Measurements from ENCODE around the gene VPS18. TPM values are rescaled to one million over a fixed set of nuclear protein-coding genes. Genes with fewer than 3 reads are reported as not detected.
A peak's percentile ranks its signal among the peaks of the same experiment; 100 is the strongest.

The VPS18 gene
- total RNA-seq, 1 donor from 2014 or later, result 8.0 TPM

DNA sequence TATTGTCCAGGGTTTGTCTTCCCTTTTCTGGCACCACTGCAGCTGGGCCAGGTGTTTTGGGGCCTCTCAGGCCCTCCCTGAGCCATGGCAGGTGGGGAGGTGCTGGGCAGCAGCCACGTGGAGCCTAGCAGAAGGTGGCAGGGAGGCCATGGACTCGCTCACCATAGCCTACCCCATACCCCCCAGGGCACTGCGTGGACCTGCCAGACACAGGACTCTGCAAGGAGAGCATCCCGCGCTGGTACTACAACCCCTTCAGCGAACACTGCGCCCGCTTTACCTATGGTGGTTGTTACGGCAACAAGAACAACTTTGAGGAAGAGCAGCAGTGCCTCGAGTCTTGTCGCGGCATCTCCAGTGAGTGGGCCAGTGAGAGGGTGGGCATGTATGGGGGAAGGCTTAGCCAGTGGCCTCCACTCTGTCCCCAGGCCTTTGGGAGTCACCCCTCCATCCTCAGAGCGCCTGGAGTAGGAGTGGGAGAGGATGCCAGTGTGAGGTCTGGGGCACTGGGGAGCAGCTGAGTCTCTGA lies 38.5 kb upstream of the VPS18 start:
- Mint-ChIP-seq H3K4me1 (peaks cover 27% of the 10 kb centered on the region), H3K4me3 (no peak overlapping the region), H3K27me3 (ENCODE audit: insufficient read depth, low read depth) (peaks cover 3% of the 10 kb centered on the region), H3K36me3 (no peaks in the 10 kb centered on the region), H3K9me3 (no peaks in the 10 kb centered on the region), H3K27ac (no peak overlapping the region)
- H3K79me2 ChIP-seq (ENCODE audit: low read depth), result no peaks in the 10 kb centered on the region
- H3F3A ChIP-seq (ENCODE audit: low read depth), result peaks cover 9% of the 10 kb centered on the region
- H3K4me2 ChIP-seq, result no peak overlapping the region
- H3K27ac ChIP-seq, result no peak overlapping the region
- no peak overlapping the region for H3K4me3 ChIP-seq
- no peak for TF ChIP-seq EZH2phosphoT487 (IDR thresholded peaks at IDR 0.05)
- no peak for TF ChIP-seq EZH2 (IDR thresholded peaks at IDR 0.05)
- TF ChIP-seq, protein P1, sequence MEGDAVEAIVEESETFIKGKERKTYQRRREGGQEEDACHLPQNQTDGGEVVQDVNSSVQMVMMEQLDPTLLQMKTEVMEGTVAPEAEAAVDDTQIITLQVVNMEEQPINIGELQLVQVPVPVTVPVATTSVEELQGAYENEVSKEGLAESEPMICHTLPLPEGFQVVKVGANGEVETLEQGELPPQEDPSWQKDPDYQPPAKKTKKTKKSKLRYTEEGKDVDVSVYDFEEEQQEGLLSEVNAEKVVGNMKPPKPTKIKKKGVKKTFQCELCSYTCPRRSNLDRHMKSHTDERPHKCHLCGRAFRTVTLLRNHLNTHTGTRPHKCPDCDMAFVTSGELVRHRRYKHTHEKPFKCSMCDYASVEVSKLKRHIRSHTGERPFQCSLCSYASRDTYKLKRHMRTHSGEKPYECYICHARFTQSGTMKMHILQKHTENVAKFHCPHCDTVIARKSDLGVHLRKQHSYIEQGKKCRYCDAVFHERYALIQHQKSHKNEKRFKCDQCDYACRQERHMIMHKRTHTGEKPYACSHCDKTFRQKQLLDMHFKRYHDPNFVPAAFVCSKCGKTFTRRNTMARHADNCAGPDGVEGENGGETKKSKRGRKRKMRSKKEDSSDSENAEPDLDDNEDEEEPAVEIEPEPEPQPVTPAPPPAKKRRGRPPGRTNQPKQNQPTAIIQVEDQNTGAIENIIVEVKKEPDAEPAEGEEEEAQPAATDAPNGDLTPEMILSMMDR (IDR thresholded peaks at IDR 0.05), result no peak
- no peak for DNase-seq (ENCODE audit: low spot score)
- no peaks in the 10 kb centered on the region for H3K36me3 ChIP-seq
- H3K4me1 ChIP-seq, result no peaks in the 10 kb centered on the region
- no peaks in the 10 kb centered on the region for H3K9me3 ChIP-seq (ENCODE audit: low read depth)
- no peak overlapping the region for H2AFZ ChIP-seq (replicated peaks)
- no peak overlapping the region for H3K9ac ChIP-seq
- H3K27me3 ChIP-seq, result no peaks in the 10 kb centered on the region
- H4K20me1 ChIP-seq (ENCODE audit: low read depth), result no peaks in the 10 kb centered on the region

- no peaks in the 10 kb centered on the region for H4K20me1 ChIP-seq (ENCODE audit: low read depth)
- no peak for DNase-seq (ENCODE audit: low spot score)
- H3K27me3 ChIP-seq, result no peaks in the 10 kb centered on the region
- H3K9me3 ChIP-seq (ENCODE audit: low read depth), result no peaks in the 10 kb centered on the region
- no peak overlapping the region for H3K4me3 Mint-ChIP-seq
- H3K4me1 ChIP-seq, result no peaks in the 10 kb centered on the region
- H3K4me1 Mint-ChIP-seq, result peaks cover 23% of the 10 kb centered on the region
- H3K79me2 ChIP-seq (ENCODE audit: low read depth), result no peaks in the 10 kb centered on the region
- H3K4me3 ChIP-seq, result no peak overlapping the region
- no peaks in the 10 kb centered on the region for H3K36me3 Mint-ChIP-seq
- no peak overlapping the region for H3K27ac Mint-ChIP-seq
- H3K9me3 Mint-ChIP-seq, result no peaks in the 10 kb centered on the region
- no peak for TF ChIP-seq EZH2phosphoT487 (IDR thresholded peaks at IDR 0.05)
- TF ChIP-seq EZH2 (IDR thresholded peaks at IDR 0.05), result no peak
- TF ChIP-seq, protein P1 (IDR thresholded peaks at IDR 0.05), result no peak
- H3K27ac ChIP-seq, result no peak overlapping the region
- H3K4me2 ChIP-seq, result no peak overlapping the region
- H2AFZ ChIP-seq (replicated peaks), result no peak overlapping the region
- peaks cover 9% of the 10 kb centered on the region for H3F3A ChIP-seq (ENCODE audit: low read depth)
- H3K27me3 Mint-ChIP-seq (ENCODE audit: insufficient read depth, low read depth), result peaks cover 3% of the 10 kb centered on the region
- H3K9ac ChIP-seq, result no peak overlapping the region
- H3K36me3 ChIP-seq, result no peaks in the 10 kb centered on the region
Measured at GRCh38 chr15:40856746-40857145, 37.5 kb upstream of the VPS18 start.

- Histone ChIP-seq H3K36me3 (no peaks in the 10 kb centered on the region), H3K79me2 (ENCODE audit: low read depth) (no peaks in the 10 kb centered on the region), H2AFZ (replicated peaks) (peak overlapping the region; percentile 80), H3K27me3 (no peaks in the 10 kb centered on the region), H3K27ac (no peak overlapping the region), H4K20me1 (ENCODE audit: low read depth) (no peaks in the 10 kb centered on the region), H3F3A (ENCODE audit: low read depth) (peaks cover 9% of the 10 kb centered on the region), H3K4me3 (no peak overlapping the region), H3K9me3 (ENCODE audit: low read depth) (no peaks in the 10 kb centered on the region), H3K4me2 (no peak overlapping the region), H3K4me1 (no peaks in the 10 kb centered on the region), H3K9ac (no peak overlapping the region)
- TF ChIP-seq, protein P1 (IDR thresholded peaks at IDR 0.05), result peak; percentile 89
- TF ChIP-seq EZH2 (IDR thresholded peaks at IDR 0.05), result no peak
- Mint-ChIP-seq H3K4me1 (peaks cover 23% of the 10 kb centered on the region), H3K36me3 (no peaks in the 10 kb centered on the region), H3K4me3 (peak overlapping the region; percentile 33), H3K27me3 (ENCODE audit: insufficient read depth, low read depth) (peaks cover 4% of the 10 kb centered on the region), H3K27ac (no peak overlapping the region), H3K9me3 (no peaks in the 10 kb centered on the region)
- peak; percentile 72 for DNase-seq (ENCODE audit: low spot score)
Measured at GRCh38 chr15:40857601-40858341, 36.5 kb upstream of the VPS18 start.

All from neural progenitor cell (in vitro differentiated cells).